Measurements from ENCODE around the gene SLC9A1.

DNA sequence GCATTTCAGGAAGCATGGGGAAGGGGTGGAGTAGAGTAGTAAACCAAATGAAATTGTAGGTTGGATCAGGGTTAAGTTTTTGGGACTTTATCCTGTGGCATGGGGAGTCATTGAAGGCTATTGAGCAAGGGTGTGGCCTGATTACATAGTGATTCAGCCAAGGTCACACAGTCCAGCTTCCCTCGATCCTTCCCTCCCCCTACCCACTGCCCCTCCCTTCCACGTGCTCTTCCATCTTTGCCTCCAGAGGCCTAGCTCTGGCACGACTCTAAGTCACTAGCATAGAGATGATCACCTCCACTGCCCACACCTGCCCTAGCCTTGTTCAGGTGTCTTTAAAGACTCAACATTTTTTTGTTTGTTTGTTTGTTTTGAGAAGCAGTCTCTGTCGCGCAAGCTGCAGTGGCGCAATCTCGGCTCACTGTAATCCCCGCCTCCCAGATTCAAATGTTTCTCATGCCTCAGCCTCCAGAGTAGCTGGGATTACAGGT lies 37.2 kb upstream of the SLC9A1 start:
- TF ChIP-seq CTCF (conservative IDR thresholded peaks at IDR 0.05; ENCODE audit: low read depth, low read length) (no peak), EZH2 (IDR thresholded peaks at IDR 0.05; ENCODE audit: low read length, unreplicated experiment) (no peak), EZH2phosphoT487 (IDR thresholded peaks at IDR 0.05; ENCODE audit: borderline replicate concordance, low read length) (no peak)

Data from PC-3 (cell line).